G401.6 (cell line): ENCODE data around the gene IFT22.
"Not testable (repeated sequence)": the region's sequence is repeated elsewhere in the genome, so short reads cannot be mapped to it uniquely, and the experiment has no call there.

Experiments used
- FAIRE-seq: peaks from 2 replicates; lab custom pipeline; 2012; peaks lifted over from hg19 to GRCh38; lab: Jason Lieb, UNC

The IFT22 gene

DNA sequence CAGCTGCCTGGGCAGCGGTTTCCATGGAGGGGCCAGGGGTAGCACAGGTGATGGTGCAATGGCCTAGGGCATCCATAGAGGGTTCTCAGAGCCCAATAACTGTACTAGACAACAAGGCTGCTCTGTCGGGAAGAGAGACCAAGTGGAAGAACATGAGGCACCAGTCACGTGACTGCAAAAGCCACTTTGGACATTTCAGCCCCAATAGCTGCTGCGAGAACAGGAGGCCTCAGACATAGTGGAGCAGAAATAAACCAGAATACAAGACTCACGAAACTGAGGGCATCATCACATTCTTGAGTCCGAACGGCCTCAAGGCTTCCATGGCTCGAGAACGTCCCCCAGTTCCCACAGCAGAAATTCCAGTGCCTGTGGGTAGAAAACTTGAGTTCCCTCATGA is 44.5 kb downstream of the IFT22 start:
- FAIRE-seq, result no peak

DNA sequence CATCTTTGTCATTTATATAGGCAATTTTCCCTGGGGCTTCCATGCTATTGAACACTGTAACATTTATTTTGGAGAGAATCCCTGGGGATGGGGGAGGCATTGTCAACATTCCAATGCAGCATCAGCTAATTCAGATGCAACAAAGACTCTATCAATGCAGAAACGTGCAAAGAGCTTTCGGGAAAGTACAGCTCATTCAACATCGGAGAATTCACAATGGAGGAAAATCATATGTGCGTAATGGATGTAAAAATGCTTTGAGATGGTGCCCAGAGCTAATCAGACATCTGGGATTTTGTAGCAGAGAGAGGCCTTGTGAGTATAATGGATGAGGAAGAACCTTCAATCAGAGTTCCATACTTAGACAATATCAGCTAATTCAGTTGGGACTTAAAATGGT is 48.4 kb downstream of the IFT22 start:
- no peak for FAIRE-seq

DNA sequence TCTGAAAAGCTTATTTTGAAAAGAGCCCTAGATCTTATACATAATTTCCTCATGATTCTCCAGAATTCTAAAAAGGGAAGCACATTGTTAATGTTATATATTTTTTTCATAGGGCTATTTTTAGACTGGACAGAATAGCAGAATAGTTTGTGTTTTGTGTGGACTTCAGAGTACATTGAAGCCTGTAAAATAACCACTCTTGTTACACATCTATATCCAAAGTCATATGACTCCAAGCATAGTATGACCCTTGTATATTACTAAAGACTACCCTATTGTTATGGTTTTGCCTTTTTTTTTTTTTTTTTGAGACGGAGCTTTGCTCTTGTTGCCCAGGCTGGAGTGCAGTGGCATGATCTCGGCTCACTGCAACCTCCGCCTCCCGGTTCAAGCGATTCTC is 50.6 kb downstream of the IFT22 start:
- FAIRE-seq, result no peak

DNA sequence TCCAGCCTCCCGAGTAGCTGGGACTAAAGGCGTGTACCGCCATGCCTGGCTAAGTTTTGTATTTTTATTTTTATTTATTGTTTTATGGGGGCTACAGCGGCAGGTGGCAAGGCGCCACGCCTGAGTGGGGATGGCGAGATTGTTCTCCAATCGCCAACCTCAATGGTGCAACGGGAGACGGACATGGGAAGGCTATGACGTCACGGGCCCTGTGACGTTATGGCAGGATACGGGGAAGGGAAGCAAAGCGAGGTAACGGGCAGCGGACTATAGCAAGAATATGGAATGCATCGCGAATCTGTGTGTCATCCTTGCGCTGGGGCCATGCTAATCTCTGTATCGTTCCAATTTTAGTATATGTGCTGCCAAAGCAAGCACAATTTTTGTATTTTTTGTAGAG is 51.9 kb downstream of the IFT22 start:
- no peak for FAIRE-seq

DNA sequence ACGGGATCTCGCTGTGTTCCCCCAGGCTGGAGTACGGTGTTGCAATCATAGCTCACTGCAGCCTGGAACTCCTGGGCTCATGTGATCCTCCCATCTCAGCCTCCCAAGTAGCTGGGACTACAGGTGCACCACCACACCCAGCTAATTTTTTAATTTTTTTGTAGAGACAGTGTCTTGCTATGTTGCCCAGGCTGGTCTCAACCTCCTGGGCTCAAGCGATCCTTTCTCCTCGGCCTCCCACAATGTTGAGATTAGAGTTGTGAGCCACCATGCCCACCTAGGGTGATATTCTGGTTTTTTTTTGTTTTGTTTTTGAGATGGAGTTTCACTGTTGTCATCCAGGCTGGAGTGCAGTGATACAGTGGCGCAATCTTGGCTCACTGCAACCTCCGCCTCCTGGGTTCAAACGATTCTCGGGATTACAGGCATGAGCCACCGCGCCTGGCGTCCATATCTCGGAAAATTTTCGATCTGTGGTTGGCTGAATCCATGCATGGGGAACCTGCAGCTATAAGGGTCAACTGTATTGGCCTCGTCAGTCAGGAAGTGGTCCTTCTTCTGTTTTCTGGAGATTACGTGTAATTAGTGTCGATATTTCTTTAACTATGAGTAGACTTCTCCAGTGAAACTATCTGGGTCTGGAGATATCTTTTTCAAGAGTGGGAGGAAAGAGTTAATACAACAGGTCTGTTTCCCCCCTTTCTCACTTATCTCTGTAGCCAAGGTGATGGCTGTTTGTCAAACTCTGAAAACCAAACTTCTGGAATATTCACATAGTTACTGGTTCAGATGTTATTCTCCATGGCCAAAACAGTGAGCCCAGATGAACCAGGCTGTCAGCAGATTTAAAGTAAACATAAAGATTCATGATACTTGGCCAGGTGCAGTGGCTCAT is 55.7 kb downstream of the IFT22 start:
- FAIRE-seq, result no peak

DNA sequence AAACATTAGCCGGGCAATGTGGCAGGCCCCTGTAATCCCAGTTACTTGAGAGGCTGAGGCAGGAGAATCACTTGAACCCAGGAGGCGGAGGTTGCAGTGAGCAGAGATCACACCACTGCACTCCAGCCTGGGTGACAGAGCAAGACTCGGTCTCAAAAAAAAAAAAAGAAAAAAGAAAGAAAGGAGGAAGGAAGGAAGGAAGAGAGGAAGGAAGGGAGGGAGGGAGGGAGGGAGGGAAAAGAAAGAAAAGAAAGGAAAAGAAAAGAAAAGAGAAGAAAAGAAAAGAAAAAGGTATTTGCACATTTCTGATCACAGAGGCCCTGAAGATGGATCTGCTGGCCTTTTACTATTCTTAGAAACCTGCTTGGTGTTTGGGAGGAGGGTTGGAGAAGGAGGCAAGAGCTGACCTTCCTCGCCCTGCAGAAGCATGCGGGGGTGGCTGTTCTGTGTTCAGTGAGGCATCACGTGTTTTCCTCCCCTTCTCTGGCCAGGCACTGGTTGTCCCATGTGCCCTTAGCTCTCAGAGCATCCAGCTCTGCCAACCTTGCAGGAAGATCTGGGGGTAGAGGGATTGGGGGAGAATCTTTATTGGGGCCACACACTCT is 57.4 kb downstream of the IFT22 start:
- not testable (repeated sequence) for FAIRE-seq
